Skeletal muscle tissue (tissue), 4 donors: ENCODE results near the gene CNTN5. TPM values are rescaled to one million over a fixed set of nuclear protein-coding genes. Genes with fewer than 3 reads are reported as not detected.

ENCODE experiments used
- H3K27ac ChIP-seq: one replicate; pipeline ENCODE4 v1.7.0; 2013; ENCODE audit warnings: mild to moderate bottlenecking, low read depth, low read length, inconsistent platforms
- H3K27me3 ChIP-seq, 3 donors: one replicate each; pipeline ENCODE4 v1.7.0; 2013; ENCODE audit warnings: low read length in 3 of 3; ENCODE audit not compliant: control insufficient read depth in 3 of 3, insufficient read depth in 3 of 3
- H3K36me3 ChIP-seq, 3 donors: one replicate each; pipeline ENCODE4 v1.7.0; 2013; ENCODE audit warnings: low read length in 3 of 3; ENCODE audit not compliant: control insufficient read depth in 3 of 3, insufficient read depth in 3 of 3
- H3K4me1 ChIP-seq, 3 donors: one replicate each; pipeline ENCODE4 v1.7.0; 2013; ENCODE audit warnings: low read length in 3 of 3, mild to moderate bottlenecking in 3 of 3; ENCODE audit not compliant: control insufficient read depth in 3 of 3, insufficient read depth in 3 of 3
- H3K4me3 ChIP-seq, 3 donors: one replicate each; pipeline ENCODE4 v1.7.0; 2013; ENCODE audit warnings: low read length in 3 of 3
- H3K9ac ChIP-seq, 3 donors: one replicate each; pipeline ENCODE4 v1.7.0; 2013; ENCODE audit warnings: low read length in 3 of 3, mild to moderate bottlenecking in 3 of 3, moderate library complexity in 2 of 3, low read depth in 1 of 3
- H3K9me3 ChIP-seq, 3 donors: one replicate each; pipeline ENCODE4 v1.7.0; 2013; ENCODE audit warnings: low read length in 3 of 3; ENCODE audit not compliant: control insufficient read depth in 3 of 3
- total RNA-seq: library from RNA; depleted of rRNA; stranded (reverse); fragments of >200 nt; gene quantifications from one replicate; pipeline ENCODE4 v1.2.3, GENCODE V29; 2014
- donor health status: Osteomylitis.

CNTN5 gene
- 10.4 TPM for total RNA-seq

DNA sequence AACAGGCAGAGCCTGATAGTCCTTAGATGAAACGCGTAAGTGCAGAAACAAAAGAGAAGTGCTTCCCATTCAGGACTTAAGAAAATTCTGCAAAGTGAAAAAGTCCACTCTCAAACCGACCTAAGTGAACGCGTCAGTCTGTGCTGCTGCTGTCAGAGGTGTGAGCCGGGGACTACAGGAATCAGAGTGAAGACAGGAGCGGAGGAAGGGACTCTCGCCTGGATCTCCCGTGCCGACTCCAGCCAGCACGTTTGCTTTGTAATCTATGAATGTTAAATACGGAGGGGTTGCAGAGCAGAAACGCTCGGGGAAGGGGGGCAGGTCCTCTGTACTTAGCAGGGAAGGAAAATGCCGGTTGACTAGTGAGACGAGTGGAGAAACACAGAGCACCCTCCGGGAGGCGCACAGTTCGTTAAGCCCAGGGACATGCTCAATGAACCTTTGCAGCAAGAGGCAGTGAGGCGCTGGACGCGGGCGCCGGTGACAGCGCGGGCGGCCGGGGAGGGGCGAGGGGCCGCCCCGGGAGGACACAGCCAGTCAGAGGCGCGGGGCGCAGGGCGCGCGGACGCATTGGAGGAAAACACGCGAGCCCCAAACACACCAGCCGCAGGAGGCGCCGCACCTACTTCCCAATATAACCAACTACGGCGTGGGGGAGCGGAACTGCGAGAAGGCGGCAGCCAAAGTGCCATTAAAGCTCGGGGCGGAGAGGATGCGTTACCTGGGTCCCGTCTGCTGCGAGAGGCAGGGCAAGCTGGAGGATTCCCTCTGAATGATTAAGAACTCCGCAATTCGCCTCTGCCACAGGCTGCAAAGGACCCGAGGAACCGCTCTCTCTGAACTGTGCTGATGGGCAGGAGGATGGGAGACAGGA, at the start of gene CNTN5:
TSS of gene CNTN5 (plus strand) at position 598 of the 874 bp plus-strand sequence.
- H3K36me3 ChIP-seq, result no peaks in the 10 kb centered on the region
- H3K9ac ChIP-seq, result no peak within 1 kb of the TSS
- H3K27me3 ChIP-seq, result peaks cover 17 to 25% (median 18%) of the 10 kb centered on the region in 3 donors
- H3K9me3 ChIP-seq, result no peaks in the 10 kb centered on the region
- peak within 1 kb of the TSS; percentile 28 to 50 (median 44) for H3K4me3 ChIP-seq
- H3K27ac ChIP-seq, result no peak within 1 kb of the TSS
- peaks cover 2 to 5% (median 3%) of the 10 kb centered on the region in 3 donors for H3K4me1 ChIP-seq

DNA sequence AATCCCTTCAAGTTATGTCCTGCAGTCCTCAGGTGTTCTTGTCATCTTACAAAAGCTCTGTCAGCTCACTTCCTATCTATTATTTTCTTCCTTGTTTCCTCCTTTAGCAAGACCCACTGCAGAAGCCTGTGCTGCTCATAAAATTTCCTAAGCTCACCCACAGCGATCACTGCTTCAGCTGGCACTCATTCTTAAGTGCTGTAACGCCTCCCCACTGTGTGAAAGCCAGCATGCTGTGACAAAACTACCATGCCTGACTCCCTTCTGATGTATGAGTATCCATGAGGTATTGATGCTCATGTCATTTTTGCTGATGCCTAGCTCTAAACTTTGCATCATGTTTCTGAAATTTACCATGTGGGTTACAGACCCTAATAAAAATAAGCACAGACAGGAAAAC, 41.5 kb upstream of the CNTN5 start:
- H3K4me1 ChIP-seq, result no peaks in the 10 kb centered on the region
- no peaks in the 10 kb centered on the region for H3K9me3 ChIP-seq
- no peaks in the 10 kb centered on the region for H3K36me3 ChIP-seq
- H3K4me3 ChIP-seq, result no peak overlapping the region
- no peak overlapping the region for H3K27ac ChIP-seq
- H3K27me3 ChIP-seq, result no peaks in the 10 kb centered on the region
- no peak overlapping the region for H3K9ac ChIP-seq

DNA sequence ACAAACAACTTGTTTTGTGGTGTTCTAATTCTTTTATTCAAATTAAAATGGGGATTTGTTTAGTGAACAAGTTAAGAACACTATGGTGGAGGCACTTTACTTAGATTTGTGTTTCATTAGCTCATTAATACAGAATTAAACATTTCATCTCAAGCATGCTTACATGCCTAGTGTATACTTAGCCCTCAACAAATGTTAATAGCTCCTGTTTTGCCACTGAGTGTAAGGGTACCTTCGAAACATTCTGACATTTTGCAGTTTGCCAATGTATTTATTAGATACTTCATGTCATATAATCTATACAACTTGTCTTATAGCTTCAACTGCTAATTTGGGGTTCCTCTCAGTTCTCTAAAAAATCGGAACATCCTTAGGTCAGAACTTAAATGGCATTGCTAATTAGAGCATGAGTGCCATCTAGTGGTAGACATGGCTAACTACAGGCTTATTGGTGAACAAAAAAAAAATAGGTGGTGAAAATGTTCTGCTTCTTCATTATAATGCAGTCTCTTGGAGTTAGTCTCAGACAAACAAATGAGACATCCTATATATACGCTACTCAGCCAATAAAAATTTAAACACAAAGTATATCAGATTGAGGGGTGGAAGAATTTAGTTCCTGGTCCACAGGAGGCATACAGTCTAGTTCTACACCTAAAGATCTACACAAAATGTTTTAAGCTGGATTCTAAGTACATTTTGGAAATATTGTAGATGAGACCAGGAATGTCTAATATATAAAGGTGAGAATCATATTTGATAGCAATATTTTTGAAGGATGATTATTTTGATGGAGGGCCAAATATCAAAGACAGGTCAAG, 4.9 kb upstream of the CNTN5 start:
- H3K4me3 ChIP-seq, result no peak overlapping the region
- H3K4me1 ChIP-seq, result peaks cover 1 to 2% (median 2%) of the 10 kb centered on the region in 3 donors
- no peaks in the 10 kb centered on the region for H3K36me3 ChIP-seq
- peaks cover 15 to 18% (median 16%) of the 10 kb centered on the region in 3 donors for H3K27me3 ChIP-seq
- H3K9ac ChIP-seq, result no peak overlapping the region
- no peak overlapping the region for H3K27ac ChIP-seq
- H3K9me3 ChIP-seq, result no peaks in the 10 kb centered on the region

DNA sequence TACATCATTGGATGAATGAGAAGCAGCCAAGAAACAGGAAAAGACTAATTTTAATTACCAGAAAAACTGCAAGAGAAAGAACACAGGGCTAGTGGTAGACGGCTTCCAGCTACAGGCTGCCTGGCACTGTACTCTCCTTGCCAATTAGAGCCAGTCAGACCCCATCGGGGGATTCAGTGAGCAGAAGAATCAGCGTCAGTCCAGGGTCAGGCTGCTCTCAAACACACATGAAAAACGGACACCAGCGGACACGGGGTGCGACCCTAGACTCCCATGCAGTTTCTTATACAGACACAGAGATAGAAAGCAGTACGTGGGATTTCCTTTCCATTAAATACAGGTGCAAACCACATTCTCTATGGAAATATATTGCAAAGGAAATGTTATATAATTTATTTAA, 1.1 kb upstream of the CNTN5 start:
- H3K4me1 ChIP-seq, result peaks cover 2 to 5% (median 3%) of the 10 kb centered on the region in 3 donors
- peaks cover 17 to 25% (median 18%) of the 10 kb centered on the region in 3 donors for H3K27me3 ChIP-seq

DNA sequence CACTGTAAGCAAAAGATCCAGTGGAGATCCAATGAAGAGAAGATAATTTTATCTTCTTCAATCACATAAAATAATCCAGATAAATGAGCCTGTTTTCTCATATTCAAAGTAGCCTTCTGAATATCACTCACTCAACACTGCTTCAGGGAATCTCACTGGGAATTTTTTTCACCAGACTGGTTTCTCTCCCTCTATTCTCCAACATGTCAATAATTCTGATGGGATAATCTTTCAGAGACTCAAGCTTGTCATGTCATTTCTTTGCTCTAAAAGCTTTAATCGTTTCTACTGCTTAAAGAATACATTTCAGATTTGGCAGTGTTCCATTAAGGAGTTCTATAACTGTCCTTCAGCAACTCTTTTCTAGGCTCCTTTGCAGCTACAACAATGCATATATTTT, 16.3 kb downstream of the CNTN5 start:
- Histone ChIP-seq H3K9ac (no peak overlapping the region), H3K4me3 (no peak overlapping the region), H3K27ac (no peak overlapping the region), H3K36me3 (no peaks in the 10 kb centered on the region), H3K9me3 (no peaks in the 10 kb centered on the region), H3K27me3 (no peaks in the 10 kb centered on the region), H3K4me1 (no peaks in the 10 kb centered on the region)

More for the DNA sequence above, 1.1 kb upstream of the CNTN5 start:
- Histone ChIP-seq H3K9ac (no peak overlapping the region), H3K36me3 (no peaks in the 10 kb centered on the region), H3K9me3 (no peaks in the 10 kb centered on the region), H3K27ac (no peak overlapping the region), H3K4me3 (no peak overlapping the region)

DNA sequence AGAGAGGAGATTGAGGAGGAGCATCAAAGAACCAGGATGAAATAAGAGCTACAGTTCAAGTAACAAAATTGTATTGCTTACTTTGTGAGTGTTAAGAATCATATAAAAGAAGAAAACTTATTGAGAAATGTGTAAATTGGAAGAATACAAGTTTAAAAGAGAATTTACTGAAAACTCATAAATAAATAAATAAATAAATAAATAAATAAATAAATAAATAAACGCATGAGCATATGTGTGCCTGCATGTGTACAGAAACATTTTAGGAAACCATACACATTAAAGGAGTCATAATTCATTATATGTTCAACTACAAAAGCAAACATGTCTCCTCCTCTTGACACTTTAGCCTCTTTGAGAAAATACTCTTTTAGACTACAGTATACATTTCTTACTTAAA, 42.6 kb downstream of the CNTN5 start:
- no peak overlapping the region for H3K9ac ChIP-seq
- H3K4me1 ChIP-seq, result no peaks in the 10 kb centered on the region
- no peak overlapping the region for H3K27ac ChIP-seq
- no peaks in the 10 kb centered on the region for H3K9me3 ChIP-seq
- no peaks in the 10 kb centered on the region for H3K36me3 ChIP-seq
- no peak overlapping the region for H3K4me3 ChIP-seq
- no peaks in the 10 kb centered on the region for H3K27me3 ChIP-seq

DNA sequence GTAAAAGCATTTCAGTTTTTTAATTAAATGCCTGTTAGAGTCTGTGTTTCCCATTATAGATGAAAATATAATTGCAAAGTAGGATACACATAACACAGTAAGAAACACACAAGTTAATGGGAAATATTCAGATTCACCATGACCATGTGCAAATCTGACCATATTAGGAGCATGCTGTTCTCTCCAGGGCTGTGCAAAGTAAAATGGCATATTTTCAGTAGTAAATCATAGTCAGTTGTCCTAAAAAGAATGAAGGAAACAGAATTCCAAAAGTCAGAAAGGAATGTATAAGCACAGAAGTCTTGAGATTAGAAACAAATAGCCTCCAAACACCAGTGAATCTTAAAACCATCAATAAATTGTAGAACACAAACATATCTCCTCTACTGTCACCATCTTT, 44.4 kb downstream of the CNTN5 start:
- no peaks in the 10 kb centered on the region for H3K9me3 ChIP-seq
- no peak overlapping the region for H3K27ac ChIP-seq
- no peaks in the 10 kb centered on the region for H3K36me3 ChIP-seq
- no peaks in the 10 kb centered on the region for H3K27me3 ChIP-seq
- no peaks in the 10 kb centered on the region for H3K4me1 ChIP-seq
- no peak overlapping the region for H3K4me3 ChIP-seq
- no peak overlapping the region for H3K9ac ChIP-seq

DNA sequence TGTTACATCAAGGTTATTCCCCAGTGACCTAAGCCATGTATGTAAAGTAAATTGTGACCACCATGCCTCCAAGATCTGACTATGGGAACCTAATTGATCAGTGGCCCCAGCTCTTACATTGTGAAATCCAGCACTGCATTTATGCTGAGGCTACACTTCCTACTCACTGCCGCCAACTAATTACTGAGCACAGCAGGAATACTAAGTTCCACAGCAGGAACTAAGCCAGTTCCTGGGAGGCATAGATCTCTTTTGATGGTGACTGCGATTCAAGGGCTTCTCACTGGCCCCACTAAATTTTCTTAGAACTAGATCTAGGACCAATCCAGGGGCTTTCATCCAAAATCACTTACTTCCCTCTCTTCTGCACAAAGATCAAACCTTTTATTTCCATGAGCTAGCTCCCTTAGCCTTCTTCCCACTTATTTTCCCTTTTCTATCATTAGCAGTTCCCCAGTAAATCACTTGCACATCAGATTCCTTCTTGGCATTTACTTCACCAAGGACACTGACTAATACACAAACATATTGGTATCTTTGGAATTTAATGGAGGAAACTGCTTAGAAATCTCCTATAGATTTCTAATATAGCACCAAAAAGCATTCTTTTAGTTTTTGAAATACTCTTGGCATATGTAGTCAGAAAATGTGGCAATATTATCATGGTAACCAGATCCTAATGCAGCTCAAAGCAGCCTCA, 46.0 kb downstream of the CNTN5 start:
- Histone ChIP-seq H3K4me1 (no peaks in the 10 kb centered on the region), H3K27ac (no peak overlapping the region), H3K36me3 (no peaks in the 10 kb centered on the region), H3K9me3 (no peaks in the 10 kb centered on the region), H3K27me3 (no peaks in the 10 kb centered on the region), H3K4me3 (no peak overlapping the region), H3K9ac (no peak overlapping the region)

DNA sequence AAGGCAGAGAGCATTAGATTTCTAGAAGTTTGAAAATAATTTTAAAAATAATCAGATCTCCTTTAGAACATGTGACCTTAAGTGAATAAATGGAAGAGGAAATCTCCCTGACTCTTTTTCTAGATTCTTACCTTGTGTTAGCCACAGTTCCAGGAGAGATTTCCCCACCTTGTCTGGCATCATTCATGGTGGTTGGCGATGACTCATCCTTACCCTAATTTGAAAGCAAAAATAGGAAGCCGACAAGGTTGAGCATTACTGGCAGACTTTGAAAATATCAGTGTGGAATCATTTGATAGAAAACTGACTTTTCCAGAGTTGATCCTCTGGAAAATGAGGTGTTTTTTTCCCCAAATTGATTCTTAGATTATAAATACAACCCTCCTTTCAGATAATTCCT, 48.1 kb downstream of the CNTN5 start:
- H3K4me3 ChIP-seq, result no peak overlapping the region
- H3K9me3 ChIP-seq, result no peaks in the 10 kb centered on the region
- H3K9ac ChIP-seq, result no peak overlapping the region
- no peak overlapping the region for H3K27ac ChIP-seq
- no peaks in the 10 kb centered on the region for H3K36me3 ChIP-seq
- no peaks in the 10 kb centered on the region for H3K27me3 ChIP-seq
- no peaks in the 10 kb centered on the region for H3K4me1 ChIP-seq
